ENCODE measurements around the gene TMEM178B.

The TMEM178B gene

GRCh38 chr7:141460781-141461715 lies 387.2 kb downstream of the TMEM178B start:
- no peaks in the 10 kb centered on the region for H3K27me3 ChIP-seq
- H3K4me1 ChIP-seq: no peaks in the 10 kb centered on the region
- H3K4me2 ChIP-seq: no peak overlapping the region
- H3K27ac ChIP-seq: no peak overlapping the region
- no peak overlapping the region for H3K4me3 ChIP-seq
- no peaks in the 10 kb centered on the region for H3K36me3 ChIP-seq
- H3K9ac ChIP-seq: no peak overlapping the region
- H4K20me1 ChIP-seq: no peaks in the 10 kb centered on the region
- TF ChIP-seq Cebpa-rat (IDR thresholded peaks at IDR 0.05): peak in 2 of 11 experiments; percentile 29 to 32; a peak in 2 of 22 replicates
- no peaks in the 10 kb centered on the region for H3K9me3 ChIP-seq (replicated peaks in 1 of 11)

- Histone ChIP-seq H3K27me3 (no peaks in the 10 kb centered on the region), H3K9ac (no peak overlapping the region), H3K4me3 (no peak overlapping the region), H3K4me1 (no peaks in the 10 kb centered on the region), H3K4me2 (no peak overlapping the region), H3K27ac (no peak overlapping the region), H3K9me3 (replicated peaks in 1 of 11) (no peaks in the 10 kb centered on the region), H3K36me3 (no peaks in the 10 kb centered on the region), H4K20me1 (no peaks in the 10 kb centered on the region)
- no peak for TF ChIP-seq Cebpa-rat (IDR thresholded peaks at IDR 0.05)
Observed at GRCh38 chr7:141461924-141462323, 388.1 kb downstream of the TMEM178B start.

GRCh38 chr7:141462958-141463357 lies 389.1 kb downstream of the TMEM178B start:
- no peaks in the 10 kb centered on the region for H3K9me3 ChIP-seq (replicated peaks in 1 of 11)
- no peak overlapping the region for H3K4me3 ChIP-seq
- no peak for TF ChIP-seq Cebpa-rat (IDR thresholded peaks at IDR 0.05)
- H3K9ac ChIP-seq: no peak overlapping the region
- H3K27me3 ChIP-seq: no peaks in the 10 kb centered on the region
- no peak overlapping the region for H3K4me2 ChIP-seq
- no peaks in the 10 kb centered on the region for H3K36me3 ChIP-seq
- H3K4me1 ChIP-seq: no peaks in the 10 kb centered on the region
- no peak overlapping the region for H3K27ac ChIP-seq
- no peaks in the 10 kb centered on the region for H4K20me1 ChIP-seq

- H3K36me3 ChIP-seq: no peaks in the 10 kb centered on the region
- H4K20me1 ChIP-seq: no peaks in the 10 kb centered on the region
- no peak overlapping the region for H3K4me3 ChIP-seq
- no peak overlapping the region for H3K27ac ChIP-seq
- no peak for TF ChIP-seq Cebpa-rat (IDR thresholded peaks at IDR 0.05)
- no peak overlapping the region for H3K4me2 ChIP-seq
- H3K4me1 ChIP-seq: no peaks in the 10 kb centered on the region
- H3K27me3 ChIP-seq: no peaks in the 10 kb centered on the region
- H3K9me3 ChIP-seq (replicated peaks in 1 of 11): no peaks in the 10 kb centered on the region
- H3K9ac ChIP-seq: no peak overlapping the region
Observed at GRCh38 chr7:141463986-141464385, 390.1 kb downstream of the TMEM178B start.

- no peaks in the 10 kb centered on the region for H3K27me3 ChIP-seq
- H4K20me1 ChIP-seq: no peaks in the 10 kb centered on the region
- no peak for TF ChIP-seq Cebpa-rat (IDR thresholded peaks at IDR 0.05)
- no peak overlapping the region for H3K9ac ChIP-seq
- no peak overlapping the region for H3K27ac ChIP-seq
- H3K4me1 ChIP-seq: no peaks in the 10 kb centered on the region
- no peaks in the 10 kb centered on the region for H3K9me3 ChIP-seq (replicated peaks in 1 of 11)
- H3K4me2 ChIP-seq: no peak overlapping the region
- H3K36me3 ChIP-seq: no peaks in the 10 kb centered on the region
- H3K4me3 ChIP-seq: no peak overlapping the region
Observed at GRCh38 chr7:141464551-141464950, 390.7 kb downstream of the TMEM178B start.

- Histone ChIP-seq H3K36me3 (no peaks in the 10 kb centered on the region), H3K4me1 (no peaks in the 10 kb centered on the region), H3K9me3 (replicated peaks in 1 of 11) (no peaks in the 10 kb centered on the region), H4K20me1 (no peaks in the 10 kb centered on the region), H3K4me2 (no peak overlapping the region), H3K9ac (no peak overlapping the region), H3K4me3 (no peak overlapping the region), H3K27me3 (no peaks in the 10 kb centered on the region), H3K27ac (no peak overlapping the region)
- TF ChIP-seq Cebpa-rat (IDR thresholded peaks at IDR 0.05): no peak
Observed at GRCh38 chr7:141466151-141466904, 392.5 kb downstream of the TMEM178B start.

GRCh38 chr7:141468341-141468740 lies 394.5 kb downstream of the TMEM178B start:
- Histone ChIP-seq H3K27me3 (no peaks in the 10 kb centered on the region), H3K36me3 (no peaks in the 10 kb centered on the region), H3K9ac (no peak overlapping the region), H4K20me1 (no peaks in the 10 kb centered on the region), H3K27ac (no peak overlapping the region), H3K4me2 (no peak overlapping the region), H3K4me1 (no peaks in the 10 kb centered on the region), H3K9me3 (replicated peaks in 1 of 11) (no peaks in the 10 kb centered on the region), H3K4me3 (no peak overlapping the region)
- no peak for TF ChIP-seq Cebpa-rat (IDR thresholded peaks at IDR 0.05)

GRCh38 chr7:141475679-141476078 lies 401.8 kb downstream of the TMEM178B start:
- Histone ChIP-seq H3K4me3 (no peak overlapping the region), H4K20me1 (no peaks in the 10 kb centered on the region), H3K27ac (no peak overlapping the region), H3K9me3 (replicated peaks in 1 of 11) (no peaks in the 10 kb centered on the region), H3K27me3 (no peaks in the 10 kb centered on the region), H3K9ac (no peak overlapping the region), H3K36me3 (no peaks in the 10 kb centered on the region), H3K4me1 (no peaks in the 10 kb centered on the region), H3K4me2 (no peak overlapping the region)
- TF ChIP-seq Cebpa-rat (IDR thresholded peaks at IDR 0.05): no peak

GRCh38 chr7:141477865-141478264 lies 404.0 kb downstream of the TMEM178B start:
- H3K9me3 ChIP-seq (replicated peaks in 1 of 11): 0 out of 22 replicates have a peak, but pooled peaks cover 0 to under 1% (median 0%) of the 10 kb centered on the region in 11 experiments
- peaks cover 0 to under 1% (median 0%) of the 10 kb centered on the region in 10 experiments; a peak in 2 of 20 replicates for H3K4me1 ChIP-seq
- no peaks in the 10 kb centered on the region for H4K20me1 ChIP-seq
- no peak overlapping the region for H3K4me2 ChIP-seq
- no peak overlapping the region for H3K9ac ChIP-seq
- no peak for TF ChIP-seq Cebpa-rat (IDR thresholded peaks at IDR 0.05)
- H3K27me3 ChIP-seq: no peaks in the 10 kb centered on the region
- no peak overlapping the region for H3K4me3 ChIP-seq
- H3K27ac ChIP-seq: no peak overlapping the region
- no peaks in the 10 kb centered on the region for H3K36me3 ChIP-seq
